Measurements from ENCODE around the gene DCXR. TPM values are rescaled to one million over a fixed set of nuclear protein-coding genes. Genes with fewer than 3 reads are reported as not detected.

The DCXR gene
- total and polyA plus RNA-seq, 2 of the 13 experiments (the other 11 are each of a cell fraction or from before 2014, with no cell fraction given) = 287 to 311 TPM

DNA sequence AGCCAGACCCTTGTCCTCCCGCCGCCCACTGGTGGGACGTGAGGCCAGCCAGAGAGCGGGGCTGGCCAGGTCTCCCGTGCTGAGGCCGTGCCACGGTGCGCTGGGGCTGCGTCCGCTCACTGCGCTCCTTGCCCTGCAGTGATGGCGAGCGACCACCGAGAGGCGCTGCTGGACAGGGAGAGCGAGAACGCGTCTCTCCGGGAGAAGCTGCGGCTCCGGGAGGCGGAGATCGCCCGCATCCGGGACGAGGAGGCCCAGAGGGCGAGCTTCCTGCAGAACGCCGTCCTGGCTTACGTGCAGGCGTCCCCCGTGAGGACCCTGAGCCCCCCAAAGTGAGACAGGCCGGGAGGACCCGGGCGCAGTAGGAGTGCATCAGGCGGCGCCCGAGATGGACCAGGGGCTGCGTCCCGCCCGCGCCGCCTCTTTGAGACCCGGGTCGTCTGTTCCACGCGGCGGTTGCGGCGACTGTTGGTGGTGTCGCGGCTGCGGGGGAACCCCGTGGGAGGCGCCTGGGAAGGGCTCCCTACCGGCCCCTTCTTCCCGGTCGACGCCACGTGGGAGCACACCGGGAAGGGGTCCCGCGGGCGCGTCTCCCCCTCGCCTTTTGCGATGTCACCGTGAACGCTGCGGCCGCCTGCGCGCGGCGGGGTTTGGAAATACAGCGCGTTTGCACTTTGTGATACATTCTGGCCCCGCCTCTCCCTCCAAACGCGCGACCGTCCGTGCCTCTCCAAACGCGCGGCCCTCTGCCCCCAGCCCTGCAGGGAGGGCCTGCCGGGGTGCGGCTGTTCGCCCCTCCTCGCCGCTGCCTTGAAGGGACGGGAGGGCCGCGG is 6.8 kb downstream of the DCXR start (continued):
- peak; percentile 96 for TF ChIP-seq ZHX1 (CRISPR knock-in tag; IDR thresholded peaks at IDR 0.05; ENCODE audit: low read depth)
- TF ChIP-seq, protein P1, sequence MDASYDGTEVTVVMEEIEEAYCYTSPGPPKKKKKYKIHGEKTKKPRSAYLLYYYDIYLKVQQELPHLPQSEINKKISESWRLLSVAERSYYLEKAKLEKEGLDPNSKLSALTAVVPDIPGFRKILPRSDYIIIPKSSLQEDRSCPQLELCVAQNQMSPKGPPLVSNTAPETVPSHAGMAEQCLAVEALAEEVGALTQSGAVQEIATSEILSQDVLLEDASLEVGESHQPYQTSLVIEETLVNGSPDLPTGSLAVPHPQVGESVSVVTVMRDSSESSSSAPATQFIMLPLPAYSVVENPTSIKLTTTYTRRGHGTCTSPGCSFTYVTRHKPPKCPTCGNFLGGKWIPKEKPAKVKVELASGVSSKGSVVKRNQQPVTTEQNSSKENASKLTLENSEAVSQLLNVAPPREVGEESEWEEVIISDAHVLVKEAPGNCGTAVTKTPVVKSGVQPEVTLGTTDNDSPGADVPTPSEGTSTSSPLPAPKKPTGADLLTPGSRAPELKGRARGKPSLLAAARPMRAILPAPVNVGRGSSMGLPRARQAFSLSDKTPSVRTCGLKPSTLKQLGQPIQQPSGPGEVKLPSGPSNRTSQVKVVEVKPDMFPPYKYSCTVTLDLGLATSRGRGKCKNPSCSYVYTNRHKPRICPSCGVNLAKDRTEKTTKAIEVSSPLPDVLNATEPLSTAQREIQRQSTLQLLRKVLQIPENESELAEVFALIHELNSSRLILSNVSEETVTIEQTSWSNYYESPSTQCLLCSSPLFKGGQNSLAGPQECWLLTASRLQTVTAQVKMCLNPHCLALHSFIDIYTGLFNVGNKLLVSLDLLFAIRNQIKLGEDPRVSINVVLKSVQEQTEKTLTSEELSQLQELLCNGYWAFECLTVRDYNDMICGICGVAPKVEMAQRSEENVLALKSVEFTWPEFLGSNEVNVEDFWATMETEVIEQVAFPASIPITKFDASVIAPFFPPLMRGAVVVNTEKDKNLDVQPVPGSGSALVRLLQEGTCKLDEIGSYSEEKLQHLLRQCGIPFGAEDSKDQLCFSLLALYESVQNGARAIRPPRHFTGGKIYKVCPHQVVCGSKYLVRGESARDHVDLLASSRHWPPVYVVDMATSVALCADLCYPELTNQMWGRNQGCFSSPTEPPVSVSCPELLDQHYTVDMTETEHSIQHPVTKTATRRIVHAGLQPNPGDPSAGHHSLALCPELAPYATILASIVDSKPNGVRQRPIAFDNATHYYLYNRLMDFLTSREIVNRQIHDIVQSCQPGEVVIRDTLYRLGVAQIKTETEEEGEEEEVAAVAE (CRISPR knock-in tag; IDR thresholded peaks at IDR 0.05; ENCODE audit: borderline replicate concordance) = no peak
- no peak for TF ChIP-seq NCOA1 (CRISPR knock-in tag; IDR thresholded peaks at IDR 0.05)
- TF ChIP-seq ZNF329 (CRISPR knock-in tag; IDR thresholded peaks at IDR 0.05; ENCODE audit: low read depth) = no peak
- TF ChIP-seq HOXA3 (CRISPR knock-in tag; IDR thresholded peaks at IDR 0.05) = peak; percentile 96
